MCF 10A (cell line): ENCODE results near the gene PTPRO. TPM values are rescaled to one million over a fixed set of nuclear protein-coding genes. Genes with fewer than 3 reads are reported as not detected.
A peak's percentile ranks its signal among the peaks of the same experiment; 100 is the strongest.

Experiments used
- BruUV-seq: library from RNA; stranded (reverse); fragments of 400-500 nt; replicated peaks from 2 replicates; lab custom pipeline; 2021; lab: Mats Ljungman, UMichigan
- CTCF ChIA-PET: fragments of 300-600 bp; sonication (Branson Sonifier 250); formaldehyde crosslinking; extraction: SDS; loops from one replicate; lab custom pipeline; 2021; ENCODE audit warnings: antibody characterized with exemption, inconsistent platforms; lab: Yijun Ruan, JAX
- POLR2A ChIA-PET: fragments of 300-600, 350-650 bp; sonication (Branson Sonifier 250); formaldehyde crosslinking; extraction: SDS; loops from one replicate; lab custom pipeline; 2020; ENCODE audit warnings: antibody characterized with exemption, inconsistent platforms; lab: Yijun Ruan, JAX
- DNase-seq: peaks from one replicate; pipeline ENCODE4 v3.0.0-alpha.2; 2018; ENCODE audit not compliant: unreplicated experiment
- H3K27ac Mint-ChIP-seq: one replicate; pipeline ENCODE4 v1.8.0; 2022; ENCODE audit warnings: mild to moderate bottlenecking, low read depth, mixed read lengths; ENCODE audit not compliant: unreplicated experiment
- H3K27me3 Mint-ChIP-seq: one replicate; pipeline ENCODE4 v1.8.0; 2022; ENCODE audit warnings: mixed read lengths; ENCODE audit not compliant: insufficient read depth, unreplicated experiment
- H3K36me3 Mint-ChIP-seq: one replicate; pipeline ENCODE4 v1.8.0; 2022; ENCODE audit warnings: mild to moderate bottlenecking, moderate library complexity, mixed read lengths; ENCODE audit not compliant: insufficient read depth, unreplicated experiment
- H3K4me1 Mint-ChIP-seq: one replicate; pipeline ENCODE4 v1.8.0; 2022; ENCODE audit warnings: mixed read lengths; ENCODE audit not compliant: insufficient read depth, unreplicated experiment
- H3K4me3 Mint-ChIP-seq: one replicate; pipeline ENCODE4 v1.8.0; 2022; ENCODE audit warnings: mild to moderate bottlenecking, moderate library complexity, mixed read lengths; ENCODE audit not compliant: unreplicated experiment
- H3K9me3 Mint-ChIP-seq: one replicate; pipeline ENCODE4 v1.8.0; 2022; ENCODE audit warnings: mixed read lengths; ENCODE audit not compliant: unreplicated experiment
- CTCF ChIP-seq: fragments of 200-600 bp; IDR thresholded peaks from one replicate; pipeline ENCODE4 v1.8.0; 2022; ENCODE audit warnings: antibody characterized with exemption, mild to moderate bottlenecking; ENCODE audit not compliant: unreplicated experiment
- intact Hi-C: fragments of 100-400 bp; cut with micrococcal nuclease; formaldehyde crosslinking; loops from 2 replicates; pipeline ENCODE4 v1.14.1; 2022
- total RNA-seq: library from RNA; stranded (reverse); gene quantifications from 2 replicates; pipeline ENCODE4 v1.2.3, GENCODE V29; 2022

Gene PTPRO
- total RNA-seq, 1 experiment from 2014 or later, result 2.2 TPM

- Mint-ChIP-seq H3K4me3 (peak overlapping the region; percentile 9), H3K4me1 (peaks cover 16% of the 10 kb centered on the region), H3K36me3 (no peaks in the 10 kb centered on the region), H3K27ac (peak overlapping the region; percentile 25), H3K9me3 (no peaks in the 10 kb centered on the region), H3K27me3 (no peaks in the 10 kb centered on the region)
- TF ChIP-seq CTCF, result no peak
- no TSS peak for BruUV-seq
- intact Hi-C loops, result loop anchor here (1.0 kb wide), 1 partner anchor 171 kb away; no protein-coding TSS in a partner anchor
- peak; percentile 96 for DNase-seq
- POLR2A ChIA-PET, result interaction anchor here (0.6 to 1.3 kb wide), 6 partner anchors 11 to 172 kb away, joined by 3 to 5 read pairs (median 3); partner anchors contain the start of gene PTPRO
- CTCF ChIA-PET, result interaction anchor here (0.6 to 1.1 kb wide), 4 partner anchors 11 to 96 kb away, joined by 3 to 4 read pairs (median 4); no protein-coding TSS in a partner anchor
These were observed 124.5 kb downstream of the PTPRO start for GRCh38 chr12:15446807-15447206.

- Mint-ChIP-seq H3K9me3 (peaks cover 20% of the 10 kb centered on the region), H3K4me1 (no peaks in the 10 kb centered on the region), H3K27me3 (no peaks in the 10 kb centered on the region), H3K27ac (no peak overlapping the region), H3K36me3 (no peaks in the 10 kb centered on the region), H3K4me3 (no peak overlapping the region)
- no TSS peak for BruUV-seq
- DNase-seq, result no peak
- intact Hi-C loops, result no loop called here
- TF ChIP-seq CTCF, result no peak
- CTCF ChIA-PET, result no interaction called here
- POLR2A ChIA-PET, result no interaction called here
These were observed 131.3 kb downstream of the PTPRO start for GRCh38 chr12:15453613-15454012.

GRCh38 chr12:15458008-15458407 is 135.7 kb downstream of the PTPRO start:
- intact Hi-C loops, result no loop called here
- BruUV-seq, result no TSS peak
- no peak for DNase-seq
- H3K27me3 Mint-ChIP-seq, result no peaks in the 10 kb centered on the region
- no peak overlapping the region for H3K27ac Mint-ChIP-seq
- no peaks in the 10 kb centered on the region for H3K36me3 Mint-ChIP-seq
- CTCF ChIA-PET, result interaction anchor here (0.8 to 1.7 kb wide), 3 partner anchors 11 to 179 kb away, joined by 3 to 5 read pairs (median 4); no protein-coding TSS in a partner anchor
- peaks cover 21% of the 10 kb centered on the region for H3K9me3 Mint-ChIP-seq
- no peaks in the 10 kb centered on the region for H3K4me1 Mint-ChIP-seq
- no peak for TF ChIP-seq CTCF
- H3K4me3 Mint-ChIP-seq, result no peak overlapping the region
- POLR2A ChIA-PET, result interaction anchor here (0.6 to 1.3 kb wide), 3 partner anchors 11 to 169 kb away, joined by 3 read pairs; no protein-coding TSS in a partner anchor

GRCh38 chr12:15468911-15469310 is 146.6 kb downstream of the PTPRO start:
- Mint-ChIP-seq H3K36me3 (no peaks in the 10 kb centered on the region), H3K4me3 (no peak overlapping the region), H3K27ac (no peak overlapping the region), H3K27me3 (no peaks in the 10 kb centered on the region), H3K4me1 (peaks cover 10% of the 10 kb centered on the region), H3K9me3 (no peaks in the 10 kb centered on the region)
- no peak for TF ChIP-seq CTCF
- POLR2A ChIA-PET, result interaction anchor here (0.7 kb wide), 1 partner anchor 362 kb away, joined by 3 read pairs; no protein-coding TSS in a partner anchor
- DNase-seq, result no peak
- intact Hi-C loops, result no loop called here
- BruUV-seq, result no TSS peak
- CTCF ChIA-PET, result interaction anchor here (0.9 kb wide), 1 partner anchor 11 kb away, joined by 3 read pairs; no protein-coding TSS in a partner anchor
